Measurements from ENCODE around the gene KCNT1. TPM values are rescaled to one million over a fixed set of nuclear protein-coding genes. Genes with fewer than 3 reads are reported as not detected.

The KCNT1 gene
- total and polyA plus RNA-seq, 5 experiments from 2014 or later: not detected

GRCh38 chr9:135771401-135772051 lies 69.5 kb downstream of the KCNT1 start:
- peaks cover 0 to 6% (median 2%) of the 10 kb centered on the region in 5 donors for H3K27me3 Mint-ChIP-seq
- peaks cover 0 to 10% (median 0%) of the 10 kb centered on the region in 9 donors for H3K9me3 Mint-ChIP-seq
- no peak overlapping the region for H3K27ac Mint-ChIP-seq
- no peak for ATAC-seq
- no peak for DNase-seq
- H3K4me3 Mint-ChIP-seq: no peak overlapping the region
- peaks cover 0 to 3% (median 0%) of the 10 kb centered on the region in 4 donors for H3K4me1 Mint-ChIP-seq
- no peaks in the 10 kb centered on the region for H3K36me3 Mint-ChIP-seq
- POLR2A ChIA-PET: no interaction called here

- no peaks in the 10 kb centered on the region for H3K36me3 Mint-ChIP-seq
Measured at GRCh38 chr9:135772056-135772646, 70.2 kb downstream of the KCNT1 start.

GRCh38 chr9:135772702-135773493 lies 70.9 kb downstream of the KCNT1 start:
- ATAC-seq (no peak), DNase-seq (no peak)
- POLR2A ChIA-PET: no interaction called here
- peaks cover 0 to 3% (median 0%) of the 10 kb centered on the region in 4 donors for H3K4me1 Mint-ChIP-seq
- no peaks in the 10 kb centered on the region for H3K36me3 Mint-ChIP-seq
- peaks cover 0 to 7% (median 0%) of the 10 kb centered on the region in 9 donors for H3K9me3 Mint-ChIP-seq
- H3K4me3 Mint-ChIP-seq: no peak overlapping the region
- peak overlapping the region in 1 of 10 donors; percentile 34 for H3K27ac Mint-ChIP-seq
- H3K27me3 Mint-ChIP-seq: peaks cover 0 to 6% (median 2%) of the 10 kb centered on the region in 5 donors

More at GRCh38 chr9:135772056-135772646, 70.2 kb downstream of the KCNT1 start:
- H3K9me3 Mint-ChIP-seq: peaks cover 0 to 7% (median 0%) of the 10 kb centered on the region in 9 donors
- no peak overlapping the region for H3K4me3 Mint-ChIP-seq
- DNase-seq (no peak), ATAC-seq (no peak)
- H3K27me3 Mint-ChIP-seq: peaks cover 0 to 6% (median 2%) of the 10 kb centered on the region in 5 donors
- H3K4me1 Mint-ChIP-seq: peaks cover 0 to 3% (median 0%) of the 10 kb centered on the region in 4 donors
- no peak overlapping the region for H3K27ac Mint-ChIP-seq
- POLR2A ChIA-PET: no interaction called here

GRCh38 chr9:135773530-135774238 lies 71.7 kb downstream of the KCNT1 start:
- ATAC-seq (no peak), DNase-seq (no peak)
- Mint-ChIP-seq H3K36me3 (no peaks in the 10 kb centered on the region), H3K4me1 (peaks cover 0 to 3% (median 0%) of the 10 kb centered on the region in 4 donors), H3K9me3 (peaks cover 0 to 7% (median 0%) of the 10 kb centered on the region in 9 donors), H3K4me3 (no peak overlapping the region), H3K27me3 (peaks cover 0 to 6% (median 2%) of the 10 kb centered on the region in 5 donors), H3K27ac (no peak overlapping the region)
- POLR2A ChIA-PET: no interaction called here

- Mint-ChIP-seq H3K4me1 (peaks cover 0 to under 1% (median 0%) of the 10 kb centered on the region in 4 donors), H3K27me3 (peaks cover 0 to 2% (median under 1%) of the 10 kb centered on the region in 5 donors), H3K36me3 (no peaks in the 10 kb centered on the region), H3K9me3 (peaks cover 0 to 1% (median 0%) of the 10 kb centered on the region in 9 donors), H3K4me3 (no peak overlapping the region), H3K27ac (no peak overlapping the region)
- ATAC-seq: no peak
- POLR2A ChIA-PET: no interaction called here
- no peak for DNase-seq
Measured at GRCh38 chr9:135774239-135774747, 72.3 kb downstream of the KCNT1 start.

- H3K9me3 Mint-ChIP-seq: no peaks in the 10 kb centered on the region
- POLR2A ChIA-PET: no interaction called here
- H3K4me3 Mint-ChIP-seq: no peak overlapping the region
- ATAC-seq: no peak
- no peak for DNase-seq
- H3K4me1 Mint-ChIP-seq: no peaks in the 10 kb centered on the region
- peaks cover 0 to 2% (median 0%) of the 10 kb centered on the region in 5 donors for H3K27me3 Mint-ChIP-seq
- no peaks in the 10 kb centered on the region for H3K36me3 Mint-ChIP-seq
- H3K27ac Mint-ChIP-seq: no peak overlapping the region
Measured at GRCh38 chr9:135774794-135775525, 73.0 kb downstream of the KCNT1 start.

GRCh38 chr9:135775911-135776310 lies 73.9 kb downstream of the KCNT1 start:
- H3K4me1 Mint-ChIP-seq: no peaks in the 10 kb centered on the region
- POLR2A ChIA-PET: no interaction called here
- no peak for DNase-seq
- no peaks in the 10 kb centered on the region for H3K36me3 Mint-ChIP-seq
- H3K9me3 Mint-ChIP-seq: no peaks in the 10 kb centered on the region
- no peak overlapping the region for H3K27ac Mint-ChIP-seq
- no peak for ATAC-seq
- H3K27me3 Mint-ChIP-seq: peaks cover 0 to 2% (median 0%) of the 10 kb centered on the region in 5 donors
- no peak overlapping the region for H3K4me3 Mint-ChIP-seq

GRCh38 chr9:135776893-135777622 lies 75.1 kb downstream of the KCNT1 start:
- POLR2A ChIA-PET: no interaction called here
- ATAC-seq (no peak), DNase-seq (peak in 1 of 10 donors; percentile 17)
- H3K4me1 Mint-ChIP-seq: no peaks in the 10 kb centered on the region
- peak overlapping the region in 1 of 10 donors; percentile 62 for H3K27ac Mint-ChIP-seq
- H3K27me3 Mint-ChIP-seq: peaks cover 0 to 2% (median 0%) of the 10 kb centered on the region in 5 donors
- no peak overlapping the region for H3K4me3 Mint-ChIP-seq
- H3K36me3 Mint-ChIP-seq: no peaks in the 10 kb centered on the region
- H3K9me3 Mint-ChIP-seq: no peaks in the 10 kb centered on the region

- no peak for DNase-seq
- no peak overlapping the region for H3K4me3 Mint-ChIP-seq
- H3K36me3 Mint-ChIP-seq: no peaks in the 10 kb centered on the region
- no peaks in the 10 kb centered on the region for H3K4me1 Mint-ChIP-seq
- no peak overlapping the region for H3K27ac Mint-ChIP-seq
- H3K27me3 Mint-ChIP-seq: peaks cover 0 to 2% (median 0%) of the 10 kb centered on the region in 5 donors
- H3K9me3 Mint-ChIP-seq: no peaks in the 10 kb centered on the region
- no peak for ATAC-seq
- POLR2A ChIA-PET: no interaction called here
Measured at GRCh38 chr9:135777623-135778177, 75.7 kb downstream of the KCNT1 start.

- no peaks in the 10 kb centered on the region for H3K4me1 Mint-ChIP-seq
- no peak for ATAC-seq
- H3K9me3 Mint-ChIP-seq: no peaks in the 10 kb centered on the region
- POLR2A ChIA-PET: no interaction called here
- no peaks in the 10 kb centered on the region for H3K36me3 Mint-ChIP-seq
- no peak overlapping the region for H3K27ac Mint-ChIP-seq
- no peak overlapping the region for H3K4me3 Mint-ChIP-seq
- H3K27me3 Mint-ChIP-seq: peaks cover 0 to 5% (median 0%) of the 10 kb centered on the region in 5 donors
- DNase-seq: no peak
Measured at GRCh38 chr9:135778421-135778820, 76.4 kb downstream of the KCNT1 start.

GRCh38 chr9:135779571-135779970 lies 77.6 kb downstream of the KCNT1 start:
- Mint-ChIP-seq H3K27ac (no peak overlapping the region), H3K27me3 (peaks cover 0 to 5% (median 0%) of the 10 kb centered on the region in 5 donors), H3K4me3 (no peak overlapping the region), H3K36me3 (no peaks in the 10 kb centered on the region), H3K9me3 (no peaks in the 10 kb centered on the region), H3K4me1 (no peaks in the 10 kb centered on the region)
- POLR2A ChIA-PET: no interaction called here
- DNase-seq: no peak
- no peak for ATAC-seq

Measured in naive thymus-derived CD8-positive, alpha-beta T cell (primary cell).